ENCODE results near the gene MOB3A.

GRCh38 chr19:2099054-2099501 is 3.0 kb upstream of the MOB3A start:
- TF ChIP-seq, protein P1, sequence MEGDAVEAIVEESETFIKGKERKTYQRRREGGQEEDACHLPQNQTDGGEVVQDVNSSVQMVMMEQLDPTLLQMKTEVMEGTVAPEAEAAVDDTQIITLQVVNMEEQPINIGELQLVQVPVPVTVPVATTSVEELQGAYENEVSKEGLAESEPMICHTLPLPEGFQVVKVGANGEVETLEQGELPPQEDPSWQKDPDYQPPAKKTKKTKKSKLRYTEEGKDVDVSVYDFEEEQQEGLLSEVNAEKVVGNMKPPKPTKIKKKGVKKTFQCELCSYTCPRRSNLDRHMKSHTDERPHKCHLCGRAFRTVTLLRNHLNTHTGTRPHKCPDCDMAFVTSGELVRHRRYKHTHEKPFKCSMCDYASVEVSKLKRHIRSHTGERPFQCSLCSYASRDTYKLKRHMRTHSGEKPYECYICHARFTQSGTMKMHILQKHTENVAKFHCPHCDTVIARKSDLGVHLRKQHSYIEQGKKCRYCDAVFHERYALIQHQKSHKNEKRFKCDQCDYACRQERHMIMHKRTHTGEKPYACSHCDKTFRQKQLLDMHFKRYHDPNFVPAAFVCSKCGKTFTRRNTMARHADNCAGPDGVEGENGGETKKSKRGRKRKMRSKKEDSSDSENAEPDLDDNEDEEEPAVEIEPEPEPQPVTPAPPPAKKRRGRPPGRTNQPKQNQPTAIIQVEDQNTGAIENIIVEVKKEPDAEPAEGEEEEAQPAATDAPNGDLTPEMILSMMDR (conservative IDR thresholded peaks at IDR 0.05; ENCODE audit: low read depth in 2 of 2), result no peak
- peak; percentile 25; the same call in 1 of the 2 replicates for TF ChIP-seq POLR2AphosphoS5 (IDR thresholded peaks at IDR 0.05; ENCODE audit: low read depth)
